ENCODE data around the gene SPTLC3.

The SPTLC3 gene

GRCh38 chr20:13166437-13166836 lies 157.7 kb downstream of the SPTLC3 start:
- H2AFZ ChIP-seq (ENCODE audit: low read depth, low read length): no peak overlapping the region
- no peak overlapping the region for H3K27ac ChIP-seq (ENCODE audit: low read length)
- H3K4me3 ChIP-seq (ENCODE audit: low read length): no peak overlapping the region
- peaks cover 16% of the 10 kb centered on the region; the same call in 1 of the 2 replicates for H3K27me3 ChIP-seq (ENCODE audit: low read depth, low read length)
- H3K36me3 ChIP-seq (replicated peaks; ENCODE audit: low read depth, low read length): no peaks in the 10 kb centered on the region
- TF ChIP-seq EZH2phosphoT487 (IDR thresholded peaks at IDR 0.05; ENCODE audit: low read depth) (no peak), CTCF (IDR thresholded peaks at IDR 0.05; ENCODE audit: low read depth, low read length) (no peak)
- no peaks in the 10 kb centered on the region for H4K20me1 ChIP-seq (ENCODE audit: insufficient read depth, low read length)
- H3K9ac ChIP-seq (ENCODE audit: low read length): no peak overlapping the region
- no peak overlapping the region for H3K4me2 ChIP-seq (ENCODE audit: low read length)
- H3K79me2 ChIP-seq (ENCODE audit: low read length): no peaks in the 10 kb centered on the region
- no peaks in the 10 kb centered on the region for H3K4me1 ChIP-seq (ENCODE audit: low read length)
- no peaks in the 10 kb centered on the region for H3K9me3 ChIP-seq (ENCODE audit: insufficient read depth, low read length)

- no peak overlapping the region for H3K4me2 ChIP-seq (ENCODE audit: low read length)
These were observed 160.3 kb downstream of the SPTLC3 start for GRCh38 chr20:13169086-13169485.

GRCh38 chr20:13170771-13171170 lies 162.0 kb downstream of the SPTLC3 start:
- Histone ChIP-seq H2AFZ (ENCODE audit: low read depth, low read length) (no peak overlapping the region), H3K27me3 (ENCODE audit: low read depth, low read length) (peaks cover 31% of the 10 kb centered on the region), H3K36me3 (replicated peaks; ENCODE audit: low read depth, low read length) (peaks cover 17% of the 10 kb centered on the region), H3K27ac (ENCODE audit: low read length) (no peak overlapping the region), H3K9me3 (ENCODE audit: insufficient read depth, low read length) (peaks cover 21% of the 10 kb centered on the region), H3K4me3 (ENCODE audit: low read length) (no peak overlapping the region), H3K79me2 (ENCODE audit: low read length) (no peaks in the 10 kb centered on the region), H3K9ac (ENCODE audit: low read length) (no peak overlapping the region), H3K4me1 (ENCODE audit: low read length) (peaks cover 13% of the 10 kb centered on the region), H4K20me1 (ENCODE audit: insufficient read depth, low read length) (no peaks in the 10 kb centered on the region), H3K4me2 (ENCODE audit: low read length) (no peak overlapping the region)
- no peak for TF ChIP-seq EZH2phosphoT487 (IDR thresholded peaks at IDR 0.05; ENCODE audit: low read depth)
- no peak for TF ChIP-seq CTCF (IDR thresholded peaks at IDR 0.05; ENCODE audit: low read depth, low read length)

More at GRCh38 chr20:13169086-13169485, 160.3 kb downstream of the SPTLC3 start:
- Histone ChIP-seq H3K4me1 (ENCODE audit: low read length) (peaks cover 3% of the 10 kb centered on the region), H4K20me1 (ENCODE audit: insufficient read depth, low read length) (no peaks in the 10 kb centered on the region), H3K27ac (ENCODE audit: low read length) (no peak overlapping the region), H3K4me3 (ENCODE audit: low read length) (no peak overlapping the region), H3K9me3 (ENCODE audit: insufficient read depth, low read length) (peaks cover 8% of the 10 kb centered on the region; the same call in 1 of the 2 replicates), H3K36me3 (replicated peaks; ENCODE audit: low read depth, low read length) (peaks cover 9% of the 10 kb centered on the region), H2AFZ (ENCODE audit: low read depth, low read length) (no peak overlapping the region), H3K9ac (ENCODE audit: low read length) (no peak overlapping the region), H3K27me3 (ENCODE audit: low read depth, low read length) (peaks cover 28% of the 10 kb centered on the region), H3K79me2 (ENCODE audit: low read length) (no peaks in the 10 kb centered on the region)
- TF ChIP-seq EZH2phosphoT487 (IDR thresholded peaks at IDR 0.05; ENCODE audit: low read depth): no peak
- no peak for TF ChIP-seq CTCF (IDR thresholded peaks at IDR 0.05; ENCODE audit: low read depth, low read length)

- Histone ChIP-seq H2AFZ (ENCODE audit: low read depth, low read length) (no peak overlapping the region), H3K27ac (ENCODE audit: low read length) (no peak overlapping the region), H3K36me3 (replicated peaks; ENCODE audit: low read depth, low read length) (peaks cover 17% of the 10 kb centered on the region), H3K4me1 (ENCODE audit: low read length) (peaks cover 13% of the 10 kb centered on the region), H3K9me3 (ENCODE audit: insufficient read depth, low read length) (peaks cover 24% of the 10 kb centered on the region), H3K4me2 (ENCODE audit: low read length) (no peak overlapping the region), H3K27me3 (ENCODE audit: low read depth, low read length) (peaks cover 40% of the 10 kb centered on the region), H4K20me1 (ENCODE audit: insufficient read depth, low read length) (no peaks in the 10 kb centered on the region), H3K79me2 (ENCODE audit: low read length) (no peaks in the 10 kb centered on the region), H3K4me3 (ENCODE audit: low read length) (no peak overlapping the region), H3K9ac (ENCODE audit: low read length) (no peak overlapping the region)
- TF ChIP-seq CTCF (IDR thresholded peaks at IDR 0.05; ENCODE audit: low read depth, low read length) (no peak), EZH2phosphoT487 (IDR thresholded peaks at IDR 0.05; ENCODE audit: low read depth) (no peak)
These were observed 164.4 kb downstream of the SPTLC3 start for GRCh38 chr20:13173201-13173600.

All from OCI-LY3 (cell line).